ENCODE results near the gene GOLGA6C. TPM values are rescaled to one million over a fixed set of nuclear protein-coding genes. Genes with fewer than 3 reads are reported as not detected.

The GOLGA6C gene
- total and polyA plus RNA-seq, 4 donors = not detected

DNA sequence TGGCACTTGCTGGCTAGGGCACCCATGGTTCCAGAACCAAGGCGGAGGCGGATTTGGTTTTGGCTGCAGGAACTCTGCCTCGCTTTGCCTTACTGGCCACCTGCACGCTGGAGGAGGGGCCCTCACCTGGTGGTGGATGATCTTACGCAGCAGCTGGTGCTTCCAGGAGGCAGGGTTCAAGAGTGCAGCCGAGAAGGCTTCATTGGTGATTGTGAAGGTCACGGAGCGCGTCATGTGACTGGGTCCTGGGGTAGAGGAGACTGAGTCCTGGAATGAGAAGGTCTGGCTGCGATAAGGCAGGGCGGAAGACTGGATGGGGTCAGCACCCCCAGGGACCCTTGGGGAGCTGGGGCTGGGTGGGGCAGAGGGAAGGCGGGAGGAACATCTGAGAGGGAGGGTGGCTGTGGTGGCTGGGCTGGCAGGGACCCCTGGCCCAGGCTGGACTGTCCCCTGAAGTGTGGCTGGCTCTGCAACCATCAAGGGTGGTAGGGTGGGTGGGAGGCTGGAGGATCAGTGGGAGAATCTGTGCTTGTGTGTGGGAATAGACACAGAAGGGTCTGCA is 25.8 kb upstream of the GOLGA6C start:
- Histone ChIP-seq H3K4me3 (ENCODE audit: low read length in 2 of 2) (no peak overlapping the region), H3K4me1 (ENCODE audit: control insufficient read depth in 1 of 2, insufficient read depth in 2 of 2, low read length in 2 of 2) (no peaks in the 10 kb centered on the region), H3K27ac (ENCODE audit: low read depth in 1 of 2, low read length in 2 of 2) (no peak overlapping the region), H3K27me3 (ENCODE audit: control insufficient read depth in 1 of 2, insufficient read depth in 2 of 2, low read length in 1 of 2) (no peaks in the 10 kb centered on the region), H3K9me3 (ENCODE audit: control insufficient read depth, low read length) (no peaks in the 10 kb centered on the region), H3K36me3 (ENCODE audit: control insufficient read depth in 1 of 2, insufficient read depth in 2 of 2, low read length in 1 of 2) (no peaks in the 10 kb centered on the region)
- ATAC-seq (ENCODE audit: low FRiP score) = no peak
- WGBS, 2 donors = 90 to 91% methylated on average over 12 of the region's 12 CpGs
- intact Hi-C loops (cut with DNase I) = loop anchor here in 1 of 2 donors (10.0 kb wide), 1 partner anchor 82 kb away; no protein-coding TSS in a partner anchor
- DNase-seq = no peak

DNA sequence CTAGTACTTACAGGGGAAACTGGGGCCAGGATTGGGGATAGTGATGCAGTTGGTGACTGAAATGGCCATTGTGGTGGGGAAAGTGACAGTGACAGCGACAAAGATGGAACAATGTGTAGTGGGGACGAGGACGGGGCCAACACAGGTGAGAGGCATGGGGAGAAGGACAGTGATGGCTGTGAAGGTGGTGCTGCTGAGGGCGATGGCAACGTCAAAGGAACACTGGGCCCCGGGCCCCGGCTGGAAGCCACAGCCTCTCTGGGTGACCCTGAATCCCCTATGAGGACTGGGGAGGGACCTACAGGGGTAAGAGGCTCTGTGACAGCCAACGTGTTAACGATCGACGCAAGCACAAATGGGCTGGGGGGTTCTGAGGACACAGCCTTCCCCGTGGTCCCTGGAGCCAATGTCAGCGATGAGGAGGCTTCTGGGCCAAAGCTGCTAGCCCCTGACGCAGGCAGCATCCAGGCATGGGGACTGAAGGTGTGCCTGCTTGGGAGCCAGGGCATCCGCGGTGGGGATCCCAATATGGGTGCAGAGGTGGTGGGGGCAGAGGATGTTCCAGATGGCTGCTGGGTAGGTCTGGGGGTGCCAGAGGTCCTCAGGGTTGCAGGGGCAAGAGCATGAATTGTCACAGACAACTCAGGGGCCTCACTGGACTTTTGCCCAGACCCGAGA is 25.2 kb upstream of the GOLGA6C start:
- no peaks in the 10 kb centered on the region for H3K27me3 ChIP-seq (ENCODE audit: control insufficient read depth in 1 of 2, insufficient read depth in 2 of 2, low read length in 1 of 2)
- no peaks in the 10 kb centered on the region for H3K36me3 ChIP-seq (ENCODE audit: control insufficient read depth in 1 of 2, insufficient read depth in 2 of 2, low read length in 1 of 2)
- intact Hi-C loops (cut with DNase I) = loop anchor here in 1 of 2 donors (10.0 kb wide), 1 partner anchor 82 kb away; no protein-coding TSS in a partner anchor
- no peaks in the 10 kb centered on the region for H3K4me1 ChIP-seq (ENCODE audit: control insufficient read depth in 1 of 2, insufficient read depth in 2 of 2, low read length in 2 of 2)
- no peaks in the 10 kb centered on the region for H3K9me3 ChIP-seq (ENCODE audit: control insufficient read depth, low read length)
- no peak overlapping the region for H3K4me3 ChIP-seq (ENCODE audit: low read length in 2 of 2)
- no peak overlapping the region for H3K27ac ChIP-seq (ENCODE audit: low read depth in 1 of 2, low read length in 2 of 2)
- 81% methylated on average over 17 of the region's 17 CpGs for WGBS, 2 donors
- no peak for ATAC-seq (ENCODE audit: low FRiP score)
- DNase-seq = no peak

DNA sequence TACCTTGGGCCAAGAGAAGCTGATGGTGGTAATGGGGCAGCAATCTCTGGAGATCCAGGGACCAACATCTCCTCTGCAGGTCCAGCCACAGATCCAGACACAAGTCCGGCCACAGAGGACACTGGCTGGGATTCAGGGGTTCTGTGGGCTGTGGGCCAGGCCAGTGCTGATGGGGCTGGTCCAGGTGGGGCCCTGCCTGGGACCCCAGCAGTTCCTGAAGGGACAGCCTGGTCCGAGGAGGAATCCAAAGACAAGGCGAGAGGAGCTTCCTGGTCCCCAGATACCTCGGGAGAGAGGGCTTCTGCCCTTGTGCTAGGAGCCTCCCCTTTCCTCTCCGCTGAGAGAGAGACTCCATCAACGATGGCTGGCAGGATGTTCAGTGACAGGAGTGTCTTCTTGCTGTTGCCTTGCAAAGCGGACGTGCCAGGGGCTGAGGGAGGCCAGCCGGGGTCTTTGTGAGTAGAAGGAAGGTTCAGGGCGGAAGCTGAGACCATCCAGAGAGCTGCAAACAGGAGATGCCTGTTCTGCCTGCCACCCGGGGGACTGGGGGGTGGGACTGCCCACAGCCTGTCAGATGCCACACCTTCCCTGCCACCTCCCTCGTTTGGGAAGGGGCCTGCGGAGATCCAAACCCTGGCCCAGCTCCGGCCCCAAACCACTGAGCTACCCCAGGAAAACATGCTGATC is 24.5 kb upstream of the GOLGA6C start:
- no peak overlapping the region for H3K4me3 ChIP-seq (ENCODE audit: low read length in 2 of 2)
- H3K36me3 ChIP-seq (ENCODE audit: control insufficient read depth in 1 of 2, insufficient read depth in 2 of 2, low read length in 1 of 2) = no peaks in the 10 kb centered on the region
- no peak for ATAC-seq (ENCODE audit: low FRiP score)
- WGBS, 2 donors = 67 to 69% methylated on average over 14 of the region's 14 CpGs
- DNase-seq = peak in 1 of 2 donors; percentile 64
- no peaks in the 10 kb centered on the region for H3K27me3 ChIP-seq (ENCODE audit: control insufficient read depth in 1 of 2, insufficient read depth in 2 of 2, low read length in 1 of 2)
- H3K9me3 ChIP-seq (ENCODE audit: control insufficient read depth, low read length) = no peaks in the 10 kb centered on the region
- H3K4me1 ChIP-seq (ENCODE audit: control insufficient read depth in 1 of 2, insufficient read depth in 2 of 2, low read length in 2 of 2) = no peaks in the 10 kb centered on the region
- no peak overlapping the region for H3K27ac ChIP-seq (ENCODE audit: low read depth in 1 of 2, low read length in 2 of 2)
- intact Hi-C loops (cut with DNase I) = loop anchor here in 1 of 2 donors (10.0 kb wide), 1 partner anchor 81 kb away; no protein-coding TSS in a partner anchor

DNA sequence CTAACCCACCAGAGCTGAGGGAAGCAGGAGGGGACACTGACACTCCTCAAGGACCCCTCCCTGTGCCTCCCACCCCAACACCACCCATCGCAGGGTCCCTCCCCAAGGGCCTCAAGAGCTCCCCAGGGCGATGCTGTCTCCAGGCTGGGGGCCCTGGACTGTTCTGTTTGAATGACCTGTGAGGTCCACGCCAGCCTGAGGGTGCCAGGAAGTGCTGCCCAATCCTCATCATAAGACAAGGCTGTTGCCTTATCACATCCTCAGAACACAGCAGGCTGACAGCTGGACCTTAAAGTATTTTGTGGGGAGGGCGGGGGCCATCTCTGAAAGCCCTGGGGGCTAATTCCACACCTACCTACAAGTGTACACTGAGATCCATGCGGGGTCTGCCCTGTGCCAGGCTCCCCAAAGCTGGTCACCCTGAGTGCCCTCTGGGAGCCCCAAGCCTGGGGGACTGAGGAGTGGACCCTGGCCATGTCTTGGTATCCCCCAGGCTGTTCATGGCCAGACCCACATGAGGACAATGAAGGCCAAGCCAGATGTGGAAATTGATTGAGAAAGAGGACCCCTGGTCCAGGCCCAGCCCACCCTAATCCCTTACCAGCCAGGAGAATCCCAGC is 23.8 kb upstream of the GOLGA6C start:
- DNase-seq (no peak), ATAC-seq (ENCODE audit: low FRiP score) (no peak)
- Histone ChIP-seq H3K4me1 (ENCODE audit: control insufficient read depth in 1 of 2, insufficient read depth in 2 of 2, low read length in 2 of 2) (no peaks in the 10 kb centered on the region), H3K36me3 (ENCODE audit: control insufficient read depth in 1 of 2, insufficient read depth in 2 of 2, low read length in 1 of 2) (no peaks in the 10 kb centered on the region), H3K9me3 (ENCODE audit: control insufficient read depth, low read length) (no peaks in the 10 kb centered on the region), H3K4me3 (ENCODE audit: low read length in 2 of 2) (no peak overlapping the region), H3K27me3 (ENCODE audit: control insufficient read depth in 1 of 2, insufficient read depth in 2 of 2, low read length in 1 of 2) (no peaks in the 10 kb centered on the region), H3K27ac (ENCODE audit: low read depth in 1 of 2, low read length in 2 of 2) (no peak overlapping the region)
- WGBS, 2 donors = 80 to 83% methylated on average over 5 of the region's 5 CpGs
- intact Hi-C loops (cut with DNase I) = loop anchor here in 1 of 2 donors (10.0 kb wide), 1 partner anchor 80 kb away; no protein-coding TSS in a partner anchor

DNA sequence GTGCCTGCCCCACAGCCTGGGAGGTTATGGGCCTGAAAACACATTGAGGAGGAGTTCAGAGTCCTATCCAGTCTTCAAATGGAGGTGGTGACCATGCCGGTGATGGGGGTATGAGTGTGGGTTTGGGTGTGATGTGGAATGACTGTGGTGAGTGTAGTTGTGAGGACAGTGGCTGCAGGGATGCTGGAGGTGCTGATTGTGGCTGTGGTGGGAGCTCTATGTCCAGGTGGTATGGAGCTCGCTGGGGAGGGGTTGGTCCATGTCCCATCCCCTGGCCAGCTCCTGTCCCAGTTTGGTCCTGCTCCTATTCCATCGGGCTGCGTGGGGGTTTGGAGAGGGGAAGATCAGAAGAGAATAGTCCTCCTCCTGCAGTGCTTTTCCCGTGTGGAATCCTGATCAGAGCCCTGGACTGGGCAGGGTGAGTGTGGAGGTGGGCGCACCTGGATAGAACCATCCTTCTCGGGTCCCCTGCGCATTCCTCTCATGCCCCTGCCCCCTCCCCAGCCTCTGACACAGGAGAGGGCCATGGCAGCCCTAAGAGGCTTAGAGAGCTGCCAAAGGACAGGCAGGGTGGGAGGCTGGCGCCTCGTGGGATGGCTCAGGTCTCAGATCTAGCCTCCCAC is 23.0 kb upstream of the GOLGA6C start:
- no peak overlapping the region for H3K4me3 ChIP-seq (ENCODE audit: low read length in 2 of 2)
- H3K9me3 ChIP-seq (ENCODE audit: control insufficient read depth, low read length) = no peaks in the 10 kb centered on the region
- ATAC-seq (ENCODE audit: low FRiP score) = no peak
- H3K27me3 ChIP-seq (ENCODE audit: control insufficient read depth in 1 of 2, insufficient read depth in 2 of 2, low read length in 1 of 2) = no peaks in the 10 kb centered on the region
- 84% methylated on average over 10 of the region's 10 CpGs for WGBS, 2 donors
- no peaks in the 10 kb centered on the region for H3K4me1 ChIP-seq (ENCODE audit: control insufficient read depth in 1 of 2, insufficient read depth in 2 of 2, low read length in 2 of 2)
- no peak overlapping the region for H3K27ac ChIP-seq (ENCODE audit: low read depth in 1 of 2, low read length in 2 of 2)
- intact Hi-C loops (cut with DNase I) = loop anchor here in 1 of 2 donors (10.0 kb wide), 1 partner anchor 80 kb away; no protein-coding TSS in a partner anchor
- H3K36me3 ChIP-seq (ENCODE audit: control insufficient read depth in 1 of 2, insufficient read depth in 2 of 2, low read length in 1 of 2) = no peaks in the 10 kb centered on the region
- DNase-seq = no peak

DNA sequence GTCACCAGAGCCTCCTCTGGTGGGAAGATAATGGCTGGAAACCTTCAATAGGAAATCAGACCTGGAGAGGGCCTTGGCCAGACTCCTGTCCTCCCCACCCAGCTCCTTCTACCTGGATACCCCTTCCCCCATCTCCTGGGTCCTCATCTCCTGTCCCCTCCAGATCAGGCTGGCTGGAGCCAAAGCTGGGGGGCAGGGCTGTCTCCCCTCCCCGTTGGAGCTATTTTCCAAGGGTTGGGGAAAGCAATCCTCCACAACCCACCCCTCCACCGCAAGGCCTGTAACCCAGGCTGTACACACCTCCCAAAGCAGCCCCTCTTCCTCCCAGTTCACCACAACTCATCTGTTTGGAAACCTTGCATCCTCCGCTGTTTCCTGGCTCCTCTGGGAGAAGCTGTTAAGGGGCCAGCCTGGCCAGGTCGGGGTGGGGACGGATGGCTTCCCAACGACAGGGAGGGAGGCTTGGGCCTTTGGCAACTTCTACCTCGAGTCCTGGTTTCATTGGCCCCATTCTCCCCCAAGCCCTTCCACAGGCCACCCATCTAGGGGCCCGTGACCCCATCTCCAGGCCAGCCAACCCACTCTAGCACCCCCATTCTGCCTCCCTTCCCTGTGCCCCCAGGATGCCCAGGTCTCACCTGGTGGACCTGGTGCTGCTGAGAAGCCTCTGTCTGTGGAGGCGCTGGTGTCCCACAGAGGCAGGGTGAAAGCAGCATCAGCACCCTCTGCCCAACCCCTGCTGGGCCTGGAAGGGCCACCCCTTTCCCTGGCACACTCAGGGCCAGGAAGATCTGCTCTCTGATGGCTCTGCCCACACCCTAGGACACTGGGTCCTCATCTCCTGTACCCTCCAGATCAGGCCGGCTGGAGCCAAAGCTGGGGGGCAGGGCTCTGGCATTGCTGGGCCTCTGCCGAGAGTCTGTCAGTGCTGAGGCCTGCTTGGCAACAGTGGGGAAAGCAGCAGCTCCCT is 22.1 kb upstream of the GOLGA6C start:
- no peak overlapping the region for H3K4me3 ChIP-seq (ENCODE audit: low read length in 2 of 2)
- DNase-seq = no peak
- H3K27ac ChIP-seq (ENCODE audit: low read depth in 1 of 2, low read length in 2 of 2) = no peak overlapping the region
- 82% methylated on average over 11 of the region's 11 CpGs for WGBS, 2 donors
- no peaks in the 10 kb centered on the region for H3K4me1 ChIP-seq (ENCODE audit: control insufficient read depth in 1 of 2, insufficient read depth in 2 of 2, low read length in 2 of 2)
- intact Hi-C loops (cut with DNase I) = loop anchor here in 1 of 2 donors (10.0 kb wide), 1 partner anchor 79 kb away; no protein-coding TSS in a partner anchor
- no peak for ATAC-seq (ENCODE audit: low FRiP score)
- no peaks in the 10 kb centered on the region for H3K9me3 ChIP-seq (ENCODE audit: control insufficient read depth, low read length)
- H3K36me3 ChIP-seq (ENCODE audit: control insufficient read depth in 1 of 2, insufficient read depth in 2 of 2, low read length in 1 of 2) = no peaks in the 10 kb centered on the region
- H3K27me3 ChIP-seq (ENCODE audit: control insufficient read depth in 1 of 2, insufficient read depth in 2 of 2, low read length in 1 of 2) = no peaks in the 10 kb centered on the region

DNA sequence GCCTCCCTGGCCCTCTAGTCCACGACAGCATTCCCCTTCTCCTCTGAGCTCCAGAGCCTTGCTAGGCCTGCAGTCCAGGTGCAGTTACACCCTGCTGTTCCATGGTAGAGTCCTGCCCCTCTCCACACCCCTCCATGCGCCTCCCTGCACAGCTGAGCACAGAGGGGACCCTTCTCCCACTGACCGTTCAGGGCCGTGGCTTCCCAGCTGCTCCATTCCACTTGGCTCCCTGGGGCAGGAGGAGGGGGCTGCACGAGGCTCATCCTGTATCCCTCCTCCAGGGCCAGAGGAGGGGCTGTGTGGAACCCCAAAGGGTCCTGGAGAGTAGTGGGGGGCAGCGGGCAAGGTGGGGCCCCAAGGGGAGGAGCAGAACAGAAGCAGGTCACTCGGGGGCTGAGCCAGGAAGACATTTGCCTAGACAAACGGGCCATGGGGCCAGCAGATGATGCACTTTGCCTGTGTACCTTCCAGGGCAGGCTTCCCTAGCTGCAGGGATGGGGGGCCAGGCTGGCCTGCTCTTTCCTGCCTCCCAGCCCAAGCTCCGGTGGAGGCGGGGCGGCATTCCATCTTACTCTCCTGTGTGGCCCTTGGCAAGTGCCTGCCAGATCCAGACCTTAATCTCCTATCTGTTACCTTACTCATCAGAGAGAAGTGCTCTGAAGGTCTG is 20.7 kb upstream of the GOLGA6C start:
- 59 to 66% methylated on average over 11 of the region's 11 CpGs for WGBS, 2 donors
- Histone ChIP-seq H3K27ac (ENCODE audit: low read depth in 1 of 2, low read length in 2 of 2) (no peak overlapping the region), H3K4me1 (ENCODE audit: control insufficient read depth in 1 of 2, insufficient read depth in 2 of 2, low read length in 2 of 2) (no peaks in the 10 kb centered on the region), H3K36me3 (ENCODE audit: control insufficient read depth in 1 of 2, insufficient read depth in 2 of 2, low read length in 1 of 2) (no peaks in the 10 kb centered on the region), H3K4me3 (ENCODE audit: low read length in 2 of 2) (no peak overlapping the region), H3K27me3 (ENCODE audit: control insufficient read depth in 1 of 2, insufficient read depth in 2 of 2, low read length in 1 of 2) (no peaks in the 10 kb centered on the region), H3K9me3 (ENCODE audit: control insufficient read depth, low read length) (no peaks in the 10 kb centered on the region)
- no peak for ATAC-seq (ENCODE audit: low FRiP score)
- intact Hi-C loops (cut with DNase I) = loop anchor here in 1 of 2 donors (10.0 kb wide), 1 partner anchor 77 kb away; no protein-coding TSS in a partner anchor
- DNase-seq = no peak

All from aorta (tissue), 5 donors.